Measurements from ENCODE around the gene TACR1.
"Not testable (repeated sequence)": the region's sequence is repeated elsewhere in the genome, so short reads cannot be mapped to it uniquely, and the experiment has no call there.

The TACR1 gene

GRCh38 chr2:75199428-75200011 is at the start of gene TACR1:
TSS of gene TACR1 (minus strand) at chr2:75199520. CDS start at chr2:75198934, 586 bp downstream.
- peak; percentile 60 for DNase-seq

- DNase-seq, result peak; percentile 56
These were observed 49.3 kb upstream of the TACR1 start for GRCh38 chr2:75248581-75248980.

GRCh38 chr2:75246441-75247167 is 47.3 kb upstream of the TACR1 start:
- DNase-seq, result no peak

GRCh38 chr2:75243219-75243618 is 43.9 kb upstream of the TACR1 start:
- DNase-seq, result no peak

- no peak for DNase-seq
These were observed 42.4 kb upstream of the TACR1 start for GRCh38 chr2:75241696-75242095.

- peak; percentile 84 for DNase-seq
These were observed 39.5 kb upstream of the TACR1 start for GRCh38 chr2:75238670-75239330.

GRCh38 chr2:75237296-75237695 is 38.0 kb upstream of the TACR1 start:
- no peak for DNase-seq

- no peak for DNase-seq
These were observed 34.6 kb upstream of the TACR1 start for GRCh38 chr2:75233965-75234364.

- DNase-seq, result no peak
These were observed 27.3 kb upstream of the TACR1 start for GRCh38 chr2:75226617-75227016.

- no peak for DNase-seq
These were observed 26.8 kb upstream of the TACR1 start for GRCh38 chr2:75226099-75226498.

- DNase-seq, result no peak
These were observed 25.3 kb upstream of the TACR1 start for GRCh38 chr2:75224636-75225094.

- no peak for DNase-seq
These were observed 23.2 kb upstream of the TACR1 start for GRCh38 chr2:75222527-75222926.

GRCh38 chr2:75221862-75222261 is 22.5 kb upstream of the TACR1 start:
- DNase-seq, result peak; percentile 78

- not testable (repeated sequence) for DNase-seq
These were observed 19.9 kb upstream of the TACR1 start for GRCh38 chr2:75219213-75219612.

GRCh38 chr2:75211266-75211770 is 12.0 kb upstream of the TACR1 start:
- no peak for DNase-seq

GRCh38 chr2:75210409-75210808 is 11.1 kb upstream of the TACR1 start:
- no peak for DNase-seq

GRCh38 chr2:75208738-75209137 is 9.4 kb upstream of the TACR1 start:
- DNase-seq, result no peak

- DNase-seq, result no peak
These were observed 5.5 kb upstream of the TACR1 start for GRCh38 chr2:75204833-75205232.

GRCh38 chr2:75202359-75202758 is 3.0 kb upstream of the TACR1 start:
- no peak for DNase-seq

- peak; percentile 28 for DNase-seq
These were observed 1.1 kb upstream of the TACR1 start for GRCh38 chr2:75200140-75201096.

GRCh38 chr2:75195076-75195691 is 4.1 kb downstream of the TACR1 start:
- no peak for DNase-seq

GRCh38 chr2:75194184-75194868 is 5.0 kb downstream of the TACR1 start:
- DNase-seq, result no peak

All from fibroblast of skin of right quadriceps (primary cell).